ENCODE data around the gene OR2AG2.
A peak's percentile ranks its signal among the peaks of the same experiment; 100 is the strongest.

The OR2AG2 gene

GRCh38 chr11:6745465-6746015 lies 26.2 kb downstream of the OR2AG2 start:
- H3K4me1 ChIP-seq: peaks cover 19 to 49% (median 26%) of the 10 kb centered on the region in 10 experiments
- peaks cover 0 to 11% (median 0%) of the 10 kb centered on the region in 11 experiments; a peak in 6 of 22 replicates for H3K9me3 ChIP-seq (replicated peaks in 1 of 11)
- no peaks in the 10 kb centered on the region for H4K20me1 ChIP-seq
- peak overlapping the region; percentile 72 to 90 (median 82) for H3K4me2 ChIP-seq
- H3K36me3 ChIP-seq: no peaks in the 10 kb centered on the region
- H3K9ac ChIP-seq: peak overlapping the region in 9 of 11 experiments; percentile 56 to 71 (median 67); a peak in 12 of 22 replicates
- peak overlapping the region; percentile 62 to 83 (median 78); a peak in 21 of 22 replicates for H3K27ac ChIP-seq
- H3K27me3 ChIP-seq: no peaks in the 10 kb centered on the region
- no peak for TF ChIP-seq Cebpa-rat (IDR thresholded peaks at IDR 0.05)
- peak overlapping the region in 9 of 10 experiments; percentile 35 to 64 (median 48); a peak in 16 of 20 replicates for H3K4me3 ChIP-seq

GRCh38 chr11:6745018-6745417 lies 26.8 kb downstream of the OR2AG2 start:
- Histone ChIP-seq H3K9me3 (replicated peaks in 1 of 11) (peaks cover 0 to 8% (median 0%) of the 10 kb centered on the region in 11 experiments; a peak in 2 of 22 replicates), H4K20me1 (no peaks in the 10 kb centered on the region), H3K4me3 (peak overlapping the region in 5 of 10 experiments; percentile 44 to 64 (median 47); a peak in 9 of 20 replicates), H3K4me2 (peak overlapping the region in 9 of 11 experiments; percentile 72 to 90 (median 81); a peak in 17 of 22 replicates), H3K4me1 (peaks cover 19 to 49% (median 26%) of the 10 kb centered on the region in 10 experiments), H3K36me3 (no peaks in the 10 kb centered on the region), H3K9ac (peak overlapping the region in 2 of 11 experiments; percentile 68 to 71; a peak in 4 of 22 replicates), H3K27me3 (no peaks in the 10 kb centered on the region), H3K27ac (peak overlapping the region in 8 of 11 experiments; percentile 62 to 83 (median 79); a peak in 15 of 22 replicates)
- no peak for TF ChIP-seq Cebpa-rat (IDR thresholded peaks at IDR 0.05)

GRCh38 chr11:6742260-6742659 lies 29.5 kb downstream of the OR2AG2 start:
- no peak overlapping the region for H3K27ac ChIP-seq
- H3K4me1 ChIP-seq: peaks cover 19 to 50% (median 29%) of the 10 kb centered on the region in 10 experiments
- peaks cover 0 to 8% (median 0%) of the 10 kb centered on the region in 11 experiments; a peak in 3 of 22 replicates for H3K9me3 ChIP-seq (replicated peaks in 1 of 11)
- no peaks in the 10 kb centered on the region for H3K27me3 ChIP-seq
- TF ChIP-seq Cebpa-rat (IDR thresholded peaks at IDR 0.05): no peak
- H3K9ac ChIP-seq: no peak overlapping the region
- no peak overlapping the region for H3K4me3 ChIP-seq
- H4K20me1 ChIP-seq: no peaks in the 10 kb centered on the region
- H3K36me3 ChIP-seq: no peaks in the 10 kb centered on the region
- 0 out of 22 replicates have a peak overlapping the region, but pooled peaks of 1 of the 11 experiments have one; percentile 22 for H3K4me2 ChIP-seq

- H3K4me1 ChIP-seq: peaks cover 11 to 49% (median 20%) of the 10 kb centered on the region in 10 experiments
- no peak for TF ChIP-seq Cebpa-rat (IDR thresholded peaks at IDR 0.05)
- H3K36me3 ChIP-seq: peaks cover 0 to 12% (median 0%) of the 10 kb centered on the region in 11 experiments; a peak in 3 of 22 replicates
- H3K4me2 ChIP-seq: no peak overlapping the region
- H3K27me3 ChIP-seq: no peaks in the 10 kb centered on the region
- H4K20me1 ChIP-seq: no peaks in the 10 kb centered on the region
- peaks cover 0 to 14% (median 4%) of the 10 kb centered on the region in 11 experiments; a peak in 11 of 22 replicates for H3K9me3 ChIP-seq (replicated peaks in 1 of 11)
- H3K4me3 ChIP-seq: no peak overlapping the region
- no peak overlapping the region for H3K27ac ChIP-seq
- H3K9ac ChIP-seq: no peak overlapping the region
Measured at GRCh38 chr11:6738590-6738989, 33.2 kb downstream of the OR2AG2 start.

GRCh38 chr11:6737872-6738466 lies 33.8 kb downstream of the OR2AG2 start:
- TF ChIP-seq Cebpa-rat (IDR thresholded peaks at IDR 0.05): no peak
- peaks cover 0 to 18% (median 4%) of the 10 kb centered on the region in 11 experiments; a peak in 11 of 22 replicates for H3K9me3 ChIP-seq (replicated peaks in 1 of 11)
- H3K4me3 ChIP-seq: no peak overlapping the region

GRCh38 chr11:6736495-6737121 lies 35.2 kb downstream of the OR2AG2 start:
- Histone ChIP-seq H3K9me3 (replicated peaks in 1 of 11) (peaks cover 0 to 18% (median 4%) of the 10 kb centered on the region in 11 experiments; a peak in 11 of 22 replicates), H3K9ac (no peak overlapping the region), H4K20me1 (no peaks in the 10 kb centered on the region), H3K4me2 (peak overlapping the region in 2 of 11 experiments; percentile 72 to 74; a peak in 3 of 22 replicates), H3K4me1 (peaks cover 11 to 41% (median 20%) of the 10 kb centered on the region in 10 experiments), H3K36me3 (peaks cover 0 to 19% (median 0%) of the 10 kb centered on the region in 11 experiments; a peak in 3 of 22 replicates), H3K27me3 (no peaks in the 10 kb centered on the region), H3K4me3 (no peak overlapping the region), H3K27ac (no peak overlapping the region)
- TF ChIP-seq Cebpa-rat (IDR thresholded peaks at IDR 0.05): no peak

More at GRCh38 chr11:6737872-6738466, 33.8 kb downstream of the OR2AG2 start:
- no peak overlapping the region for H3K9ac ChIP-seq
- H3K27ac ChIP-seq: no peak overlapping the region
- H3K4me1 ChIP-seq: peaks cover 11 to 43% (median 20%) of the 10 kb centered on the region in 10 experiments
- H4K20me1 ChIP-seq: no peaks in the 10 kb centered on the region
- peak overlapping the region in 4 of 11 experiments; percentile 3 to 13 (median 4); a peak in 4 of 22 replicates for H3K4me2 ChIP-seq
- H3K27me3 ChIP-seq: no peaks in the 10 kb centered on the region
- H3K36me3 ChIP-seq: peaks cover 0 to 18% (median 0%) of the 10 kb centered on the region in 11 experiments; a peak in 3 of 22 replicates

- Histone ChIP-seq H3K9ac (no peak overlapping the region; a peak in 1 of 22 replicates), H4K20me1 (no peaks in the 10 kb centered on the region), H3K27ac (peak overlapping the region in 1 of 11 experiments; percentile 33; a peak in 1 of 22 replicates), H3K27me3 (no peaks in the 10 kb centered on the region), H3K4me2 (peak overlapping the region; percentile 20 to 74 (median 58)), H3K4me1 (peaks cover 11 to 41% (median 20%) of the 10 kb centered on the region in 10 experiments), H3K36me3 (peaks cover 0 to 19% (median 0%) of the 10 kb centered on the region in 11 experiments; a peak in 3 of 22 replicates), H3K9me3 (replicated peaks in 1 of 11) (peaks cover 0 to 18% (median 4%) of the 10 kb centered on the region in 11 experiments; a peak in 11 of 22 replicates), H3K4me3 (no peak overlapping the region)
- TF ChIP-seq Cebpa-rat (IDR thresholded peaks at IDR 0.05): no peak
Measured at GRCh38 chr11:6735306-6735705, 36.5 kb downstream of the OR2AG2 start.

GRCh38 chr11:6734616-6735015 lies 37.2 kb downstream of the OR2AG2 start:
- Histone ChIP-seq H3K27ac (no peak overlapping the region), H4K20me1 (no peaks in the 10 kb centered on the region), H3K4me3 (no peak overlapping the region), H3K9me3 (replicated peaks in 1 of 11) (peaks cover 0 to 18% (median 4%) of the 10 kb centered on the region in 11 experiments; a peak in 11 of 22 replicates), H3K4me1 (peaks cover 11 to 41% (median 20%) of the 10 kb centered on the region in 10 experiments), H3K9ac (no peak overlapping the region), H3K4me2 (peak overlapping the region; percentile 20 to 74 (median 58); a peak in 17 of 22 replicates), H3K27me3 (no peaks in the 10 kb centered on the region), H3K36me3 (peaks cover 0 to 19% (median 0%) of the 10 kb centered on the region in 11 experiments; a peak in 3 of 22 replicates)
- TF ChIP-seq Cebpa-rat (IDR thresholded peaks at IDR 0.05): no peak
